K562 (cell line): ENCODE data around the gene MLST8. TPM values are rescaled to one million over a fixed set of nuclear protein-coding genes. Genes with fewer than 3 reads are reported as not detected.
A peak's percentile ranks its signal among the peaks of the same experiment; 100 is the strongest.

Source experiments
- E2F6 ChIP-seq, 2 experiments: IDR thresholded peaks; 2 replicates each; pipeline ENCODE4 v1.6.1; 2011; ENCODE audit warnings: borderline replicate concordance in 1 of 2, control low read depth in 1 of 2, low read depth in 1 of 2, low read length in 1 of 2, mild to moderate bottlenecking in 1 of 2, mixed read lengths in 1 of 2, moderate library complexity in 1 of 2; ENCODE audit not compliant: insufficient read depth in 1 of 2, insufficient read length in 1 of 2, poor library complexity in 1 of 2, severe bottlenecking in 1 of 2; ENCODE audit errors: extremely low read depth in 1 of 2
- HNRNPLL ChIP-seq: fragments of 200-400 bp; formaldehyde crosslinking; IDR thresholded peaks from 2 replicates; pipeline ENCODE4 v1.6.1; 2017; ENCODE audit warnings: low read length, low read depth, mild to moderate bottlenecking; ENCODE audit not compliant: poor library complexity, severe bottlenecking
- LCOR ChIP-seq: sonication (generic); formaldehyde crosslinking; IDR thresholded peaks from 2 replicates; pipeline ENCODE4 v1.8.0; 2022; ENCODE audit warnings: mild to moderate bottlenecking, missing genetic modification reagents
- NUFIP1 ChIP-seq: fragments of 450-650 bp; IDR thresholded peaks from 2 replicates; pipeline ENCODE4 v1.6.1; 2018; ENCODE audit not compliant: partially characterized antibody
- PPARD ChIP-seq: fragments of 250-450 bp; sonication (Bioruptor Pico); IDR thresholded peaks from 2 replicates; pipeline ENCODE4 v1.8.0; 2022; ENCODE audit warnings: inconsistent platforms, mild to moderate bottlenecking, moderate library complexity
- RCOR1 ChIP-seq, 2 experiments: IDR thresholded peaks; 2 replicates each; pipeline ENCODE4 v1.6.1; 2012; ENCODE audit warnings: low read depth in 2 of 2, low read length in 2 of 2, borderline replicate concordance in 1 of 2, improper control_type of control experiment in 1 of 2
- REST ChIP-seq, 2 experiments: fragments of 450-650 bp; formaldehyde crosslinking in 1 of 2; IDR thresholded peaks; 2 replicates each; pipeline versions ENCODE4 v1.4.0 to v1.6.1; 2014 to 2020; ENCODE audit warnings: mild to moderate bottlenecking in 2 of 2, borderline replicate concordance in 1 of 2, low read depth in 1 of 2
- RREB1 ChIP-seq: fragments of 250-450 bp; sonication (Bioruptor Pico); IDR thresholded peaks from 2 replicates; pipeline ENCODE4 v1.4.0; 2020
- polyA plus RNA-seq, 8 experiments: library from polyadenylated mRNA; depleted of rRNA in 4 of 8; stranded (reverse) in 5 of 8; unstranded in 3 of 8; fragments of >200 nt; fragmentation: Nextera tagmentation in 2 of 8; fragmentation: Illumina TruSeq in 1 of 8; extraction: Ambion mirVana in 2 of 8; extraction: Trizol in 1 of 8; gene quantifications; 2 replicates each; pipeline versions ENCODE4 v1.2.1 to v1.2.3, GENCODE V29; 2011 to 2014; ENCODE audit warnings: inconsistent platforms in 1 of 8, missing spikeins in 1 of 8
- total RNA-seq, 7 experiments: library from RNA; depleted of rRNA in 6 of 7; stranded (reverse); fragments of >200 nt in 6 of 7; fragmentation: Illumina TruSeq in 2 of 7; extraction: Trizol in 2 of 7; gene quantifications; 2 replicates each; pipeline versions ENCODE4 v1.2.1 to v1.2.3, GENCODE V29; 2011 to 2021; ENCODE audit warnings: low replicate concordance in 1 of 7

Gene MLST8
- total and polyA plus RNA-seq, 9 of the 15 experiments (the other 6 are each of a cell fraction or from before 2014, with no cell fraction given) = 1.5 to 116 (median 43.3) TPM

GRCh38 chr16:2213817-2214718 is 8.8 kb downstream of the MLST8 start (continued):
- 0 out of 2 replicates have a peak, but pooled peaks have one; percentile 10 for TF ChIP-seq RREB1 (CRISPR knock-in tag)
- TF ChIP-seq RCOR1 (IDR thresholded peaks at IDR 0.05; ENCODE audit: borderline replicate concordance in 1 of 2, low read depth in 2 of 2, low read length in 2 of 2) = 0 out of 4 replicates have a peak, but pooled peaks of 1 of the 2 experiments have one; percentile 12
- no peak for TF ChIP-seq LCOR (CRISPR knock-in tag)
- TF ChIP-seq HNRNPLL = no peak
- TF ChIP-seq PPARD (CRISPR knock-in tag) = no peak
- TF ChIP-seq E2F6 (IDR thresholded peaks at IDR 0.05; ENCODE audit: borderline replicate concordance in 1 of 2, extremely low read depth in 1 of 2, insufficient read depth in 1 of 2, insufficient read length in 1 of 2, low read depth in 1 of 2, low read length in 1 of 2, poor library complexity in 1 of 2, severe bottlenecking in 1 of 2) = peak in 1 of 2 experiments; percentile 48
- no peak for TF ChIP-seq NUFIP1
- no peak for TF ChIP-seq REST (IDR thresholded peaks at IDR 0.05; ENCODE audit: borderline replicate concordance)
- TF ChIP-seq REST (CRISPR knock-in tag; IDR thresholded peaks at IDR 0.05; ENCODE audit: low read depth) = peak; percentile 35; the same call in 1 of the 2 replicates
